Measurements from ENCODE around the gene OR4Q2.
"Not testable (repeated sequence)": the region's sequence is repeated elsewhere in the genome, so short reads cannot be mapped to it uniquely, and the experiment has no call there.

OR4Q2 gene

GRCh38 chr14:20001863-20002262 is at the start of gene OR4Q2:
TSS of gene OR4Q2 (plus strand) at chr14:20002163.
- no peak for DNase-seq

- not testable (repeated sequence) for DNase-seq
Measured at GRCh38 chr14:19969735-19970134, 32.2 kb upstream of the OR4Q2 start.

GRCh38 chr14:19974844-19975243 is 27.1 kb upstream of the OR4Q2 start:
- no peak for DNase-seq

GRCh38 chr14:19975291-19975690 is 26.7 kb upstream of the OR4Q2 start, which contains the start of gene OR4K15:
TSS of gene OR4K15 (plus strand) at chr14:19975591. CDS start at chr14:19975591, 0 bp downstream.
- no peak for DNase-seq

GRCh38 chr14:19993438-19993837 is 8.5 kb upstream of the OR4Q2 start:
- no peak for DNase-seq

GRCh38 chr14:20002319-20002718 is 356 bp downstream of the OR4Q2 start:
- no peak for DNase-seq

- DNase-seq = no peak
Measured at GRCh38 chr14:20008156-20008555, 6.2 kb downstream of the OR4Q2 start.

GRCh38 chr14:20019257-20019865 is 17.4 kb downstream of the OR4Q2 start, which contains the start of gene OR4K14:
TSS of gene OR4K14 (minus strand) at chr14:20019307. CDS start at chr14:20015193, 4,114 bp downstream.
- DNase-seq = no peak

- no peak for DNase-seq
Measured at GRCh38 chr14:20031058-20031457, 29.1 kb downstream of the OR4Q2 start.

- DNase-seq = no peak
Measured at GRCh38 chr14:20035449-20035848, 33.5 kb downstream of the OR4Q2 start.

- DNase-seq = no peak
Measured at GRCh38 chr14:20035938-20036337, 34.0 kb downstream of the OR4Q2 start, which contains the start of gene OR4K13. TSS of gene OR4K13 (minus strand) at chr14:20036038. CDS start at chr14:20034758, 1,280 bp downstream.

- no peak for DNase-seq
Measured at GRCh38 chr14:20044243-20044642, 42.3 kb downstream of the OR4Q2 start.

GRCh38 chr14:20048202-20048601 is 46.2 kb downstream of the OR4Q2 start:
- DNase-seq = no peak
